Brain microvascular endothelial cell (primary cell): ENCODE results near the gene CLCA4.

ENCODE experiments used
- DNase-seq: peaks from one replicate; pipeline ENCODE4 v3.0.0-alpha.2; 2020
- H3K27ac ChIP-seq: fragments of 250-450 bp; sonication (Bioruptor Pico); 2 replicates; pipeline ENCODE4 v1.5.1; 2020; ENCODE audit warnings: mild to moderate bottlenecking, moderate library complexity
- H3K27me3 ChIP-seq: fragments of 250-450 bp; sonication (Bioruptor Pico); replicated peaks from 2 replicates; pipeline ENCODE4 v1.5.1; 2020; ENCODE audit warnings: mild to moderate bottlenecking
- H3K36me3 ChIP-seq: fragments of 250-450 bp; sonication (Bioruptor Pico); replicated peaks from 2 replicates; pipeline ENCODE4 v1.5.1; 2020; ENCODE audit warnings: mild to moderate bottlenecking
- H3K4me3 ChIP-seq: 2 replicates; pipeline ENCODE4 v1.5.1; 2011; ENCODE audit warnings: low read depth, mild to moderate bottlenecking, control low read depth, low read length, moderate library complexity
- CTCF ChIP-seq: IDR thresholded peaks from 2 replicates; pipeline ENCODE4 v1.5.1; 2011; ENCODE audit warnings: low read depth, mild to moderate bottlenecking, moderate library complexity, low read length, control low read depth, inconsistent platforms; ENCODE audit errors: missing control alignments
- in situ Hi-C: cut with HindIII; loops from 2 replicates; pipeline ENCODE4 v1.10.0; 2017; ENCODE audit warnings: low sequenced_read_pairs, low pct_ligation_motif_present

The CLCA4 gene

DNA sequence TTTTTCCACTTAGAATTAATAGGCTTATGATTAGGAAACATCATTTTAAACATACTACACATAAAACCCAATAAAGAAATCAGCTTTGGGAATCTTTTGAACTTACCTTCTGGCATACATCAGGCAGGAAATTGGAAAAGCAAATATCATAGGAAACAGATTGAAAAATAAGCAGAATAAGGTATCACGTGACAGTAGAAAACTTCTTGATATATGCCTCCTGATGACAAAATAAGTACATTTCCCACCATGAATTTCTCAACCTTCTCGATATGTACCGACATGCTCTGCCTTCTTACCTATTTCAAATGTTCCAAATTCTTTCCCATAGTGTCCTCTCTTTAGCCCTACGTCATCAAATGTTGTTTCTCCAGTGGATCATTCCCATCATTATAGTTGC is 72.4 kb downstream of the CLCA4 start:
- no peaks in the 10 kb centered on the region for H3K27me3 ChIP-seq
- no peak overlapping the region for H3K4me3 ChIP-seq
- DNase-seq: no peak
- no peak for TF ChIP-seq CTCF
- in situ Hi-C loops: no loop called here
- no peaks in the 10 kb centered on the region for H3K36me3 ChIP-seq
- H3K27ac ChIP-seq: no peak overlapping the region

- no peak for DNase-seq
- Histone ChIP-seq H3K36me3 (no peaks in the 10 kb centered on the region), H3K27me3 (no peaks in the 10 kb centered on the region), H3K27ac (no peak overlapping the region), H3K4me3 (no peak overlapping the region)
- TF ChIP-seq CTCF: no peak
- in situ Hi-C loops: no loop called here
Observed at GRCh38 chr1:86621286-86621685, 74.4 kb downstream of the CLCA4 start.
